AG04450 (cell line): ENCODE results near the gene COPZ1. TPM values are rescaled to one million over a fixed set of nuclear protein-coding genes. Genes with fewer than 3 reads are reported as not detected.

Experiments used
- CTCF ChIA-PET: fragments of 300-600, 350-600 bp; formaldehyde crosslinking; extraction: SDS; loops from one replicate; lab custom pipeline; 2022; ENCODE audit warnings: antibody characterized with exemption, inconsistent platforms; lab: Charles Lee
- POLR2A ChIA-PET: fragments of 350-600 bp; formaldehyde crosslinking; extraction: SDS; loops from one replicate; lab custom pipeline; 2021; ENCODE audit warnings: antibody characterized with exemption, inconsistent platforms; lab: Yijun Ruan, JAX
- DNase-seq: peaks from one replicate; pipeline ENCODE4 v3.0.0-alpha.2; 2011; ENCODE audit warnings: low read depth, low spot score
- H3K27ac ChIP-seq: one replicate; pipeline ENCODE4 v1.5.1; 2012; ENCODE audit warnings: low read depth, low read length, control low read depth
- H3K27me3 ChIP-seq: one replicate; pipeline ENCODE4 v1.6.0; 2012; ENCODE audit warnings: low read length; ENCODE audit not compliant: control insufficient read depth, insufficient read depth
- H3K4me3 ChIP-seq: 2 replicates; pipeline ENCODE4 v1.5.1; 2011; ENCODE audit warnings: mild to moderate bottlenecking, low read depth, low read length, control low read depth
- H3K9me3 ChIP-seq: 2 replicates; pipeline ENCODE4 v1.5.1; 2012; ENCODE audit warnings: low read length; ENCODE audit not compliant: control insufficient read depth, insufficient read depth
- CTCF ChIP-seq: IDR thresholded peaks from 2 replicates; pipeline ENCODE4 v1.5.1; 2011; ENCODE audit warnings: low read depth, low read length, control low read depth, inconsistent platforms
- polyA plus RNA-seq: library from polyadenylated mRNA; depleted of rRNA; stranded (reverse); fragments of >200 nt; gene quantifications from 2 replicates; pipeline ENCODE4 v1.2.3, GENCODE V29; 2011

Gene COPZ1
- polyA plus RNA-seq, 1 experiment: 404 TPM

DNA sequence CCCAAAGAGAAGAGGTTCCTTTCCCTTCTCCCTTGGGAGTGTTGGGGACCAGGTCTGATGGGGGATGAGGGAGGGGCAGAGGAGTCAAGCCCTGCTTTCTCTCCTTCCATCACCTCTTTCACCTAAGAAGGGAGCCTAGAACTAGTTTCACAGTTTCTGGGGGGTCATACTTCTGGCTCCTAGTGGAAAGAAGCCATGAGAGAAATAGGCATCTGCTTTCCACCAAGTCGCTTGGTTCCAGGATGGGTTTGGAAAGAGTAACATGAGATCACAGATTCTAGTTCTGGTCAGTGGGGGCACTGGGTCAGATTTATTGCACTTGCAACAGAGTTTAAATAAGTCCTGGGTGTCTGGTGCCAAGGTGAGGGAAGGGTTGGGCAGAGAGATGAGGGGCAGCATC lies 70.1 kb downstream of the COPZ1 start:
- Histone ChIP-seq H3K9me3 (no peaks in the 10 kb centered on the region), H3K27me3 (no peaks in the 10 kb centered on the region), H3K4me3 (no peak overlapping the region), H3K27ac (no peak overlapping the region)
- no peak for DNase-seq
- CTCF ChIA-PET: interaction anchor here (9.7 to 11.8 kb wide), 2 partner anchors 12 to 44 kb away, joined by 212 to 415 read pairs; partner anchors contain the start of gene ZNF385A
- TF ChIP-seq CTCF: no peak
- POLR2A ChIA-PET: no interaction called here

DNA sequence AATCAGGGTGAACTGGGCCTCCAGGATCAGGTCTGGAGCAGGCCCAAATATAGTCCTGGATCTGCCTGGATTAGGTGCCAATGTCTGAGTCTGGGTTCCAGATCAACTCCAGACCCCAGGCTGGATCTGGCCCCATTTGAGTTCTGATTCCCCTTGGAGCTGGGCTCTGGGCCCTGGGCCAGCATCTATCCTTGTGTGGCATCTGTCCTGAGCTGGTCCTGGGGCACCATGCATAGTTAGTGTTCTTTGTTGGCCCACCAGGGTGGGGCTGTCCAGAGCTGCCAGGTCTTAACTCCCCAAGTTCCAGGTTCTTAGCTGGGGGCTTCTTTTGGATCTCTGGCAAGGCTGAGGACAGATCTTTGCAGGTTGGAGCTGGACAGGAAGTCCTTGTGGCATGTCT lies 70.6 kb downstream of the COPZ1 start:
- POLR2A ChIA-PET: no interaction called here
- no peak for TF ChIP-seq CTCF
- CTCF ChIA-PET: interaction anchor here (1.1 to 11.8 kb wide), 6 partner anchors 9 to 194 kb away, joined by 3 to 415 read pairs (median 7); partner anchors contain the start of gene ZNF385A
- Histone ChIP-seq H3K27ac (no peak overlapping the region), H3K4me3 (no peak overlapping the region), H3K9me3 (no peaks in the 10 kb centered on the region), H3K27me3 (no peaks in the 10 kb centered on the region)
- no peak for DNase-seq

- no peak for DNase-seq
- no peaks in the 10 kb centered on the region for H3K9me3 ChIP-seq
- no peaks in the 10 kb centered on the region for H3K27me3 ChIP-seq
- no peak for TF ChIP-seq CTCF
- H3K4me3 ChIP-seq: no peak overlapping the region
- H3K27ac ChIP-seq: no peak overlapping the region
- ChIA-PET CTCF (interaction anchor here (1.0 to 11.8 kb wide), 4 partner anchors 14 to 196 kb away, joined by 4 to 415 read pairs (median 108); partner anchors contain the start of gene ZNF385A), POLR2A (no interaction called here)
Measured at GRCh38 chr12:54397157-54397556, 72.2 kb downstream of the COPZ1 start.

DNA sequence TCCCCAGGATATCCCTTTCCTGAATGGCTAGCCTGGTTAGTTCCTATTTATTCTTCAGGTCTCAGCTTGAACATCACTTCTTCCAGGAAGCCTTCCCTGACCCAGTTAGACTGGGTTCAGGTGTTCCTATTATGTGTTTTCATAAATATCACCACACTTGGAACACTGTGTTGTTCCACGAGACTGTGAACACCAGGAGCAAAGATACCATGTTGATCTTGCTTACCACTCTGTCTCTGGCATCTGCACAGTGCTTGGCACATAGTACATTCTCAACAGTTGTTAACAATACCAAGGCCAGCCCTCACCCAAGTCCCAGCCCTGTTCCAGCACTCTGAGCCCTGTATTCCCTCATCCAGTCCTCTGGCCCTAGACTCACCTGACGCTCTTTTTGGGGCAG lies 73.3 kb downstream of the COPZ1 start:
- no peak for TF ChIP-seq CTCF
- H3K9me3 ChIP-seq: no peaks in the 10 kb centered on the region
- ChIA-PET POLR2A (interaction anchor here (1.7 kb wide), 1 partner anchor 41 kb away, joined by 15 read pairs; no protein-coding TSS in a partner anchor), CTCF (interaction anchor here (0.6 to 11.8 kb wide), 11 partner anchors 15 to 191 kb away, joined by 4 to 415 read pairs (median 9); partner anchors contain the start of genes ITGA5 and ZNF385A)
- H3K27ac ChIP-seq: no peak overlapping the region
- no peaks in the 10 kb centered on the region for H3K27me3 ChIP-seq
- H3K4me3 ChIP-seq: no peak overlapping the region
- no peak for DNase-seq

DNA sequence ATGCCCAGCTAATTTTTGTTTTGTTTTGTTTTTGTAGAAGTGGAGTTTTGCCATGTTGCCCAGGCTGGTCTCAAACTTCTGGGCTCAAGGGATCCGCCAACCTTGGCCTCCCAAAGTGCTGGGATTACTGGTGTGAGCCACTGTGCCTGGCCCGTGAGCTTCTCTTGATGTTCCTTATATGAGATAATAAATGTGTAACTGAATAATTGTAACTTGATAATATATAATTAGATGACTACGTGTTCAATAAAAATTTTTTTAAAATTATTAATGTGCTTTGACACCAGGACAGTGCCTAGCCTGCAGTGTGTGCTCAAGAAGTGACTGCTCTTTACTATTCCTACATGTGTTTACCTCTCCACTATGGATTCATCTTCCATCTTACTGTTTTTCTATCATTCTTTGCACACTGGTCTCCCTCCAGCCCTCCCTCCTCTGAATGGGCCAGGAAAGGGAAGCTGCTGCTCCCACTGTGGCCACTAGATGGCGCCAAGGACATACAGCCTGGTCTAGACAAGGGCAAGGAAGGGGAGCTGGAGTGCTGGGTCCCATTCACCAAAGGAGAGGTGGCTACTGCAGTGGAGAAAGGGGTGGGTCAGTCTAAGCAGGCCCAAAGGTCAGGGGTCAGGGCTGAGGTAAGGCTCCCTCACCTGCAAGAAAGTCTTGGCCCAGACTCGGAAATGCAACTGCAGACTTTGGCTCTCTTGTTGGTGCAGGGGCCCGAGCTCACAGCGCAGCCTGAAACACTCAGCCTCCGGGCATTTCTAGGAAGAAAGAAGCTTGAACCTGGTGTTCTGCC lies 74.3 kb downstream of the COPZ1 start:
- TF ChIP-seq CTCF: peak; percentile 100
- H3K27me3 ChIP-seq: no peaks in the 10 kb centered on the region
- peak; percentile 61 for DNase-seq
- no peak overlapping the region for H3K27ac ChIP-seq
- CTCF ChIA-PET: interaction anchor here (0.5 to 11.8 kb wide), 41 partner anchors 9 to 537 kb away, joined by 3 to 415 read pairs (median 5); partner anchors contain the start of genes ITGA5 and ZNF385A
- H3K4me3 ChIP-seq: no peak overlapping the region
- no peaks in the 10 kb centered on the region for H3K9me3 ChIP-seq
- POLR2A ChIA-PET: interaction anchor here (0.7 to 1.7 kb wide), 5 partner anchors 12 to 40 kb away, joined by 4 to 15 read pairs (median 4); no protein-coding TSS in a partner anchor
